Hepatocyte (in vitro differentiated cells): ENCODE results near the gene CMC2. TPM values are rescaled to one million over a fixed set of nuclear protein-coding genes. Genes with fewer than 3 reads are reported as not detected.
A peak's percentile ranks its signal among the peaks of the same experiment; 100 is the strongest.

Source experiments
- DNase-seq: peaks from one replicate; pipeline ENCODE4 v3.0.0-alpha.2; 2016; ENCODE audit warnings: low spot score
- H2AFZ ChIP-seq: fragments of 200-600 bp; sonication (generic); 2 replicates; pipeline ENCODE4 v1.6.0; 2016; ENCODE audit warnings: antibody characterized with exemption, mild to moderate bottlenecking
- H3K27ac ChIP-seq: fragments of 200-600 bp; sonication (generic); 2 replicates; pipeline ENCODE4 v1.5.1; 2016; ENCODE audit warnings: mild to moderate bottlenecking
- H3K27me3 ChIP-seq: fragments of 200-600 bp; sonication (generic); 2 replicates; pipeline ENCODE4 v1.6.1; 2016
- H3K36me3 ChIP-seq: fragments of 200-600 bp; sonication (generic); replicated peaks from 2 replicates; pipeline ENCODE4 v1.5.1; 2016; ENCODE audit warnings: low read depth; ENCODE audit not compliant: insufficient read depth
- H3K4me1 ChIP-seq: fragments of 200-600 bp; sonication (generic); 2 replicates; pipeline ENCODE4 v1.5.1; 2016; ENCODE audit warnings: mild to moderate bottlenecking, moderate library complexity; ENCODE audit not compliant: insufficient read depth
- H3K4me2 ChIP-seq: fragments of 200-600 bp; sonication (generic); 2 replicates; pipeline ENCODE4 v1.6.0; 2016
- H3K4me3 ChIP-seq: fragments of 200-600 bp; sonication (generic); 2 replicates; pipeline ENCODE4 v1.5.1; 2016; ENCODE audit warnings: mild to moderate bottlenecking
- H3K79me2 ChIP-seq: fragments of 200-600 bp; sonication (generic); 2 replicates; pipeline ENCODE4 v1.6.0; 2017; ENCODE audit warnings: mild to moderate bottlenecking
- H3K9me2 ChIP-seq: fragments of 200-600 bp; sonication (generic); replicated peaks from 2 replicates; pipeline ENCODE4 v1.6.0; 2017; ENCODE audit warnings: mild to moderate bottlenecking; ENCODE audit not compliant: insufficient read depth
- H3K9me3 ChIP-seq: fragments of 200-600 bp; sonication (generic); 2 replicates; pipeline ENCODE4 v1.5.1; 2016; ENCODE audit warnings: low read depth, mild to moderate bottlenecking
- H4K20me1 ChIP-seq: fragments of 200-600 bp; sonication (generic); 2 replicates; pipeline ENCODE4 v1.6.0; 2016; ENCODE audit warnings: mild to moderate bottlenecking; ENCODE audit not compliant: insufficient read depth, poor library complexity, severe bottlenecking
- EZH2 ChIP-seq: fragments of 200-600 bp; sonication (generic); IDR thresholded peaks from 2 replicates; pipeline ENCODE4 v1.6.1; 2016; ENCODE audit warnings: antibody characterized with exemption, mild to moderate bottlenecking, borderline replicate concordance
- EZH2phosphoT487 ChIP-seq: fragments of 200-600 bp; sonication (generic); IDR thresholded peaks from one replicate; pipeline ENCODE4 v1.6.1; 2018; ENCODE audit warnings: antibody characterized with exemption, mild to moderate bottlenecking, low read depth, moderate library complexity; ENCODE audit not compliant: unreplicated experiment, severe bottlenecking
- WGBS: methylation state at CpG from one replicate; pipeline ENCODE4 v1.1.6; 2016; ENCODE audit warnings: low lambda C conversion rate; ENCODE audit errors: missing lambda C conversion rate; 5-methylcytosine and 5-hydroxymethylcytosine counted together
- polyA plus RNA-seq: library from polyadenylated mRNA; unstranded; fragments of >200 nt; fragmentation: Nextera tagmentation; extraction: Ambion mirVana; gene quantifications from 2 replicates; pipeline ENCODE4 v1.2.1, GENCODE V29; 2016
- total RNA-seq: library from RNA; depleted of rRNA; stranded (reverse); fragments of >200 nt; gene quantifications from 2 replicates; pipeline ENCODE4 v1.2.3, GENCODE V29; 2014
- TF ChIP-seq, protein P1 (sequence below): fragments of 200-600 bp; sonication (generic); IDR thresholded peaks from 2 replicates; pipeline ENCODE4 v1.5.1; 2016; ENCODE audit warnings: antibody characterized with exemption, mild to moderate bottlenecking; ENCODE audit not compliant: poor library complexity

The CMC2 gene
- total and polyA plus RNA-seq, 2 experiments from 2014 or later, result 47.4 to 133 TPM

DNA sequence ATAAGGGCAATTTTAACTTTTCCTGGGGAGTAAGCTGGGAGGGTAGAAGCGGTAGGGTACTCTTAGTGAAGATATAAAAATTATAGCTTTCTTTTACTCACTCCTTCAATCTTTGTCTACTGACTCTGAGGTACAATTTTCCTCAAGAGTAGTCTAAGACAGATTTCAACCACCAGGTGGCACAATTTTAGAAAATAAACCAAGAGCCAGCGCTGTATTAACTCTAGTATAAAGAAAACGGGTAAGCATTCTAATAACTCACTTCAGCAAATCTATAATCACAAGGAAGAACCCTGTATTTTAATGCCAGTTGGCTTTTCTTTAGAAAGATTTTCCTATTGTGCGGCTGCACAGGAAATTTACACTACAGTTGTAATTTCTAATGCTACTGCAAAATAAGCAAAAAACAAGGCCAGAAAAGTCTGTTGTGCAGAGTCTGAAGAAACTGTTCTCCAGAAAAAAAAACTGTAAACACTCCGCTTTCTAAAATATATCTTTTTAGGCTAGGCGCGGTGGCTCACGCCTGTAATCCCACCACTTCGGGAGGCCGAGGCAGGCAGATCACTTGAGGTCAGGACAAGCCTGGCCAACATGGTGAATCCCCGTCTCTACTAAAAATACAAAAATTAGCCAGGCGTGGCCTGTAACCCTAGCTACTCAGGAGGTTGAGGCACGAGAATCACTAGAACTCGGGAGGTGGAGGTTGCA lies 1.9 kb downstream of the CMC2 start:
- Histone ChIP-seq H3K27me3 (no peaks in the 10 kb centered on the region), H2AFZ (no peak overlapping the region), H3K9me3 (no peaks in the 10 kb centered on the region), H3K4me2 (peak overlapping the region; percentile 85), H3K79me2 (peaks cover 78% of the 10 kb centered on the region), H3K36me3 (no peaks in the 10 kb centered on the region), H3K4me3 (no peak overlapping the region), H4K20me1 (peaks cover 3% of the 10 kb centered on the region), H3K27ac (peak overlapping the region; percentile 0), H3K4me1 (peaks cover 3% of the 10 kb centered on the region), H3K9me2 (no peaks in the 10 kb centered on the region)
- TF ChIP-seq, protein P1, sequence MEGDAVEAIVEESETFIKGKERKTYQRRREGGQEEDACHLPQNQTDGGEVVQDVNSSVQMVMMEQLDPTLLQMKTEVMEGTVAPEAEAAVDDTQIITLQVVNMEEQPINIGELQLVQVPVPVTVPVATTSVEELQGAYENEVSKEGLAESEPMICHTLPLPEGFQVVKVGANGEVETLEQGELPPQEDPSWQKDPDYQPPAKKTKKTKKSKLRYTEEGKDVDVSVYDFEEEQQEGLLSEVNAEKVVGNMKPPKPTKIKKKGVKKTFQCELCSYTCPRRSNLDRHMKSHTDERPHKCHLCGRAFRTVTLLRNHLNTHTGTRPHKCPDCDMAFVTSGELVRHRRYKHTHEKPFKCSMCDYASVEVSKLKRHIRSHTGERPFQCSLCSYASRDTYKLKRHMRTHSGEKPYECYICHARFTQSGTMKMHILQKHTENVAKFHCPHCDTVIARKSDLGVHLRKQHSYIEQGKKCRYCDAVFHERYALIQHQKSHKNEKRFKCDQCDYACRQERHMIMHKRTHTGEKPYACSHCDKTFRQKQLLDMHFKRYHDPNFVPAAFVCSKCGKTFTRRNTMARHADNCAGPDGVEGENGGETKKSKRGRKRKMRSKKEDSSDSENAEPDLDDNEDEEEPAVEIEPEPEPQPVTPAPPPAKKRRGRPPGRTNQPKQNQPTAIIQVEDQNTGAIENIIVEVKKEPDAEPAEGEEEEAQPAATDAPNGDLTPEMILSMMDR, result peak; percentile 70
- no peak for TF ChIP-seq EZH2phosphoT487
- TF ChIP-seq EZH2, result no peak
- DNase-seq, result peak; percentile 83
- 55% methylated on average over 14 of the region's 14 CpGs for WGBS

DNA sequence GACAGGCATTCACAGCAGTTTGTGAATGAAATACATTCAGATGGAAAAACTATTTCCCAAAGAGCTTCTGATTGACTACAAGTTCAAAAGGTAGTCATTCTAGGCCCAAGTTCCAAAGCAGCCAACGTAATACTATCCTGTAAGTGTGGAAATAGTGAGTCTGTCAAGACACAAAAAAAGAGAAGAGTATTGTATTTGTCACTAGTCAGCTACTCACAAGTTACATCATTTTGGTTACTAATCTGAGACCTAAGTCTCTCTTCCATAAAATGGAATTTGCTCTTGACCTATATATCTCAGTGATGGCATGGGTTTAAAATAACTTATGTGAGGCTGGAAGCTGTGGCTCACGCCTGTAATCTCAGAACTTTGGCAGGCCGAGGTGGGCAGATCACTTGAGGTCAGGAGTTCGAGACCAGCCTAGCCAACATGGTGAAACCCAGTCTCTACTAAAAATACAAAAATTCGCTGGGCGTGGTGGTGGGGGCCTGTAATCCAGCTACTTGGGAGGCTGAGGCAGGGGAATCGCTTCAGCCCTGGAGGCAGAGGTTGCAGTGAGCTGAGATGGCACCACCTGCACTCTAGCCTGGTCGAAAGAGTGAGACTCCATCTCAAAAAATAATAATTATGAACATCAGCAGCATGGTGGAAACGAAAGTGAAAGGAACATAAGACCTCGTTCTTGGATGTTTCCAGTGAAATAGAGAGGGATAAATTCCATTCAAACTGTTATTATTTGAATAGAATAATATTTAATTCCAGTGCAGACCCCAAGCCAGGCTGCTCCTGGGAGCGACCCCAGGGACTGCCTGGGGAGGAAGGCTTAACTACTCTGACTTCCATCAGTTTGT lies 2.9 kb downstream of the CMC2 start:
- WGBS, result 82% methylated on average over 11 of the region's 11 CpGs
- H2AFZ ChIP-seq, result no peak overlapping the region
- H3K4me2 ChIP-seq, result peak overlapping the region; percentile 85
- H3K4me1 ChIP-seq, result peaks cover 3% of the 10 kb centered on the region
- no peak for DNase-seq
- TF ChIP-seq EZH2 (no peak), EZH2phosphoT487 (no peak)
- TF ChIP-seq, protein P1, result no peak
- H3K36me3 ChIP-seq, result no peaks in the 10 kb centered on the region
- no peaks in the 10 kb centered on the region for H3K9me3 ChIP-seq
- peaks cover 3% of the 10 kb centered on the region for H4K20me1 ChIP-seq
- no peaks in the 10 kb centered on the region for H3K27me3 ChIP-seq
- H3K9me2 ChIP-seq, result no peaks in the 10 kb centered on the region
- H3K27ac ChIP-seq, result no peak overlapping the region
- peaks cover 80% of the 10 kb centered on the region for H3K79me2 ChIP-seq
- no peak overlapping the region for H3K4me3 ChIP-seq

DNA sequence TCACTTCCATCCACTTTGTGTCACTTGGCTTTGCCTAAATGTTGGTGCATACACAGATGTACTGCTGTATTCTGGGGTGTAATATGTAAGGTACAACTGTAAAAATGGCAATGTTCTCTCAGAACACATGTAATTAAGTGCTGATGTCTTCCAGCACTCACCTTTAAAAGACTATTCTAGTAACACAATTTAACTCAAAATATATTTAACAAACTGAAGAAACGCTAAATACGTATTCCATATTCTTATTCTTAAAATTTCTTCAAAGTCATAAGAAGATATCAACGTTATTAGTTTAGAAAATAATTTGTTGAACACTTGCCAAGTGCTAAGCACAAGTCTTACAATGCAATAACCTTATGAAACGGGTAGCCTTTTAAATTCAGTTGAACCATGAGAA lies 3.6 kb downstream of the CMC2 start:
- H3K27me3 ChIP-seq, result no peaks in the 10 kb centered on the region
- no peaks in the 10 kb centered on the region for H3K9me3 ChIP-seq
- WGBS, result 85% methylated on average over 4 of the region's 4 CpGs
- H3K36me3 ChIP-seq, result no peaks in the 10 kb centered on the region
- H3K4me1 ChIP-seq, result peaks cover 3% of the 10 kb centered on the region
- no peak for DNase-seq
- H4K20me1 ChIP-seq, result peaks cover 3% of the 10 kb centered on the region
- no peak overlapping the region for H3K4me2 ChIP-seq
- no peak for TF ChIP-seq EZH2phosphoT487
- no peak for TF ChIP-seq EZH2
- TF ChIP-seq, protein P1, result no peak
- no peaks in the 10 kb centered on the region for H3K9me2 ChIP-seq
- no peak overlapping the region for H2AFZ ChIP-seq
- no peak overlapping the region for H3K4me3 ChIP-seq
- no peak overlapping the region for H3K27ac ChIP-seq
- H3K79me2 ChIP-seq, result peaks cover 80% of the 10 kb centered on the region
